ENCODE measurements around the gene BBS10. TPM values are rescaled to one million over a fixed set of nuclear protein-coding genes. Genes with fewer than 3 reads are reported as not detected.
"Not testable (repeated sequence)": the region's sequence is repeated elsewhere in the genome, so short reads cannot be mapped to it uniquely, and the experiment has no call there.

Gene BBS10
- total and polyA plus RNA-seq, 8 donors = 10.9 to 33.3 (median 27.9) TPM

DNA sequence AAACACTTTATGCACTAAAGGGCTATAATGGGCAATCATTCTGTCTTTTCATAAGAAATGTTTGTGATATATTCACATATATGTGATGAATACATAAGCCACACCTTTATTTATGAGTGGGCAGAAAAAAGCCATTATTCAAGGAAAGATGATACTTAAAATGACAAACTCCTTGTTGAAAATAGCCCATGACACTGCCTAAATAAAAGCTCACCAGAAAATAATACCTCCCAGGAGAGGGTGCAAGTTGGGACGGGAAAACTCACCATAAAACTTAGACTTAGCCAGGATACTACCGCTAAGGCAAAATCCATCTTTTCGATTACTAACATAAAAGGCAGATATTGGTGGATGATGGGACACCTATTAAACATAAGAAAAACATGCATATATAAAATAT, 35.8 kb upstream of the BBS10 start:
- ATAC-seq (no peak), DNase-seq (no peak)
- H3K4me1 ChIP-seq = no peaks in the 10 kb centered on the region
- H3K27ac ChIP-seq = no peak overlapping the region
- H3K9me3 ChIP-seq = no peaks in the 10 kb centered on the region
- peaks cover 0 to 52% of the 10 kb centered on the region in 2 donors for H3K36me3 ChIP-seq
- H3K4me3 ChIP-seq = no peak overlapping the region
- H3K27me3 ChIP-seq = no peaks in the 10 kb centered on the region
- TF ChIP-seq, protein P1, sequence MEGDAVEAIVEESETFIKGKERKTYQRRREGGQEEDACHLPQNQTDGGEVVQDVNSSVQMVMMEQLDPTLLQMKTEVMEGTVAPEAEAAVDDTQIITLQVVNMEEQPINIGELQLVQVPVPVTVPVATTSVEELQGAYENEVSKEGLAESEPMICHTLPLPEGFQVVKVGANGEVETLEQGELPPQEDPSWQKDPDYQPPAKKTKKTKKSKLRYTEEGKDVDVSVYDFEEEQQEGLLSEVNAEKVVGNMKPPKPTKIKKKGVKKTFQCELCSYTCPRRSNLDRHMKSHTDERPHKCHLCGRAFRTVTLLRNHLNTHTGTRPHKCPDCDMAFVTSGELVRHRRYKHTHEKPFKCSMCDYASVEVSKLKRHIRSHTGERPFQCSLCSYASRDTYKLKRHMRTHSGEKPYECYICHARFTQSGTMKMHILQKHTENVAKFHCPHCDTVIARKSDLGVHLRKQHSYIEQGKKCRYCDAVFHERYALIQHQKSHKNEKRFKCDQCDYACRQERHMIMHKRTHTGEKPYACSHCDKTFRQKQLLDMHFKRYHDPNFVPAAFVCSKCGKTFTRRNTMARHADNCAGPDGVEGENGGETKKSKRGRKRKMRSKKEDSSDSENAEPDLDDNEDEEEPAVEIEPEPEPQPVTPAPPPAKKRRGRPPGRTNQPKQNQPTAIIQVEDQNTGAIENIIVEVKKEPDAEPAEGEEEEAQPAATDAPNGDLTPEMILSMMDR (IDR thresholded peaks at IDR 0.05) = no peak
- intact Hi-C loops (cut with DNase I) = loop anchor here in 1 of 2 donors (10.0 kb wide), 1 partner anchor 201 kb away; no protein-coding TSS in a partner anchor

DNA sequence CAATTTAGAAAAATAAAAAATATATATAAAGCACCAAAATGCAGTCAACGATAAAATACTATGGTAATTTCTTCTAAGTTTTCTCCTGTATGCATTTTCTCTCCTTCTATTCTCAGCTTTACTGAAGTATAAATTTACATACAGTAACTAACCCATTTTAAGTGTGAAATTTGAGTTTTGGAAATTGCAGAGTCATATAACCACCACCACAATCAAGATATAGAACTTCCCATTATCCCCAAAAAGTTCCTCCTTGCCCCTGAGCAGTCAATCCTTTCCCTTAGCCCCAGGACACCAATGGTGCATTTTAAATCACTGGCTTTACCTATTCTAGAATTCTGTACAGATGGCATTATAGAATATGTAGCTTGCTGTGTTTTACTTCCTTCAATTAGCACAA, 31.0 kb upstream of the BBS10 start:
- Histone ChIP-seq H3K4me1 (no peaks in the 10 kb centered on the region), H3K9me3 (no peaks in the 10 kb centered on the region), H3K27me3 (no peaks in the 10 kb centered on the region), H3K36me3 (peaks cover 0 to 58% of the 10 kb centered on the region in 2 donors), H3K4me3 (no peak overlapping the region), H3K27ac (no peak overlapping the region)
- intact Hi-C loops (cut with DNase I) = no loop called here
- TF ChIP-seq, protein P1 (IDR thresholded peaks at IDR 0.05) = no peak
- DNase-seq (no peak), ATAC-seq (no peak)

DNA sequence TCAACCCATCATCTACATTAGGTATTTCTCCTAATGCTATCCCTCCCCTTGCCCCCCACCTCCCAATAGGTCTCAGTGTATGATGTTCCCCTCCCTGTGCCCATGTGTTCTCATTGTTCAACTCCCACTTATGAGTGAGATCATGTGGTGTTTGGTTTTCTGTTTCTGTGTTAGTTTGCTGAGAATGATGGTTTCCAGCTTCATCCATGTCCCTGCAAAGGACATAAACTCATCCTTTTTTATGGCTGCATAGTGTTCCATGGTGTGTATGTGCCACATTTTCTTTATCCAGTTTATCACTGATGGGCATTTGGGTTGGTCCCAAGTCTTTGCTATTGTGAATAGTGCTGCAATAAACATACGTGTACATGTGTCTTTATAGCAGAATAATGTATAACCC, 28.7 kb upstream of the BBS10 start:
- H3K27me3 ChIP-seq; H3K4me1 ChIP-seq; DNase-seq; H3K9me3 ChIP-seq; intact Hi-C loops (cut with DNase I); ATAC-seq; H3K4me3 ChIP-seq; H3K27ac ChIP-seq: not testable (repeated sequence)
- peaks cover 0 to 56% of the 10 kb centered on the region in 2 donors for H3K36me3 ChIP-seq

DNA sequence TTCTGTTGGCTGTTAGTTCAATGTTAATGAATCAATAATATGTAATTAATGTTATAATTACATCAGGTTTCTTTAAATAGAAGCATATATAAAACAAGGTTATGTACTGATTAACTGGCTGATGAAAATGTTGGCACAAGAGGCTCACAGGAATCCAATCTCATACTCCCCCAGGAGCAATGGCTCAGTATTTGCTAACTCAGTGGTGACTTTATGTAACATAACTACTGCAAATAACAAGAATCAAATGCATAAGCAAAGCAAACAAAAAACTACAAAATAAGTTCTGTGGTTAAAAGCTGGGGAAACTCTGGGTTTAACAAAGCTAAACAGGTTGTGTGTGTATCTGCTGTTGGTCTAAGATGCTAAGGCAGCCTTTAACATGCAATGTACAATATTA, 27.7 kb upstream of the BBS10 start:
- peaks cover 0 to 61% of the 10 kb centered on the region in 2 donors for H3K36me3 ChIP-seq

DNA sequence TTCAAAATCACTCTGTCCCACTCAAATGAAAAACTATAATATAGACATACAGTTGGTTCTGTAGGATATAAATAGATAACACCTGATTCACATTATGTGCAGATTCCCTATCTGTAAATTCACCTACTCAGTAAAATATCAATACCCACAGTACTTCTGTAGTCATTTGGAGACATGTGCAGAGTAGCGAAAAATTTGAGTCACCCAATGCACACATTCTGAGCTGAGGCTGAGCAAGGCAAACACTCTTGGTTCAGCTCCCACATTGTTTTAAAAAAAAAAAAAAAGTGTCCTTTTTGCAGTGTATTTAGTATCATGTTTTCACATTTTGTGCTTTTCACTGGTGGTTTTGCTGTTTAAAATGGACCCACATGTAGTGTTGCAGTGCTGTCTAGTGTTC, 27.3 kb upstream of the BBS10 start:
- Histone ChIP-seq H3K27ac (no peak overlapping the region), H3K36me3 (peaks cover 0 to 65% of the 10 kb centered on the region in 2 donors), H3K9me3 (no peaks in the 10 kb centered on the region), H3K4me1 (no peaks in the 10 kb centered on the region), H3K27me3 (no peaks in the 10 kb centered on the region), H3K4me3 (no peak overlapping the region)
- ATAC-seq (no peak), DNase-seq (no peak)
- TF ChIP-seq, protein P1 (IDR thresholded peaks at IDR 0.05) = no peak
- intact Hi-C loops (cut with DNase I) = no loop called here

More for the DNA sequence above, 27.7 kb upstream of the BBS10 start:
- H3K4me1 ChIP-seq = no peaks in the 10 kb centered on the region
- intact Hi-C loops (cut with DNase I) = no loop called here
- H3K27ac ChIP-seq = no peak overlapping the region
- no peak overlapping the region for H3K4me3 ChIP-seq
- ATAC-seq (no peak), DNase-seq (no peak)
- no peaks in the 10 kb centered on the region for H3K27me3 ChIP-seq
- H3K9me3 ChIP-seq = no peaks in the 10 kb centered on the region
- TF ChIP-seq, protein P1 (IDR thresholded peaks at IDR 0.05) = no peak

DNA sequence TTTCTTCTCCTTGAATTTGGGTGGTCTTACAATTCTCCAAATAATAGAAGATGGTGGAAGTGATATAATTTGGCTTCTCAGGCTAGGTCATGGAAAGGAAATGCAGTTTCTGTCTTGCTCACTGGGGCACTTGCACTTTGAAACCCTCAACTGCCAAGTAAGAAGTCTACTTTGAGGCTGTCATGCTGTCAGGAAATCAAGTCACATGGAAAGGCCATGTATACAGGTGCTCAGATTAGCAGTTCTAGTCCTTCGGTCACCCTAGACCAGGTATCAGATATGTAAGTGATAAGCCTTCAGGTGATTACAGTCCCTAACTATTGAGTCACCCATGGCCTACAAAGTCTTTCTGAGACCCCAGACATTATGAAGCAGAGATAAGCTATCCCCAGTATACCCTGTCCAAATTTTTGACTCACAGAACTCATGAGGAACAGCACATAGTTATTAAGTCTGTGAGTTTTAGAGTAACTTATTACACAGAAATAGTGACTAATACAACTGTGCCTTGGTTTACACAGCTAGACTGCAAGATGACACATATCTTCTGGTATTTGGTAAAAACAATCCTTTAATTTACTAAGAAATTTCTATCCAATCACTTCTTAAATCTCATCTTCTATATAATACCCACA, 26.3 kb upstream of the BBS10 start:
- Histone ChIP-seq H3K36me3 (peaks cover 0 to 75% of the 10 kb centered on the region in 2 donors), H3K9me3 (no peaks in the 10 kb centered on the region), H3K4me3 (no peak overlapping the region), H3K27me3 (no peaks in the 10 kb centered on the region), H3K27ac (no peak overlapping the region), H3K4me1 (no peaks in the 10 kb centered on the region)
- ATAC-seq (no peak), DNase-seq (no peak)
- TF ChIP-seq, protein P1 (IDR thresholded peaks at IDR 0.05) = no peak
- intact Hi-C loops (cut with DNase I) = no loop called here

Measured in left lung (tissue), 10 donors.